ENCODE data around the gene GLUL.
"Not testable (repeated sequence)": the region's sequence is repeated elsewhere in the genome, so short reads cannot be mapped to it uniquely, and the experiment has no call there.

The GLUL gene

DNA sequence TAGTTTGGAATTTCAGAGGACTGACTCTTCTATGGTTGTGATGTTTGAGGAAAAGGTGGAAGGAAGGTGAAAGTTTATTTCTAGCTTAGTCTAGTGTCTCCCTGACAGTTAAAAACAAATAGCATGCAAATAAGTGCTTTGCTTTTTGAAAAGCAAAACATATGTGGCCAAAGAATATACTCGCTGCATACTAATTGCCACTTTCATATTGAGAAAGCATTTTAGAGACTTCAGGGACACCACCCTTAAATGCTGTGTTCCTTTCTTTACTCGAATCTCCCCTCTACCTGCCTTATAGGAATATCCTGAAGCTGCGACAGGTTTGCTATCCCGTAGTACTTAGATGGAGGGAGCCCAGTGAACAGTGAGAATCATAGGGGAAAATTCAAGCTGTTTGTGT lies 23.2 kb downstream of the GLUL start:
- no peak for DNase-seq (ENCODE audit: low spot score)

DNA sequence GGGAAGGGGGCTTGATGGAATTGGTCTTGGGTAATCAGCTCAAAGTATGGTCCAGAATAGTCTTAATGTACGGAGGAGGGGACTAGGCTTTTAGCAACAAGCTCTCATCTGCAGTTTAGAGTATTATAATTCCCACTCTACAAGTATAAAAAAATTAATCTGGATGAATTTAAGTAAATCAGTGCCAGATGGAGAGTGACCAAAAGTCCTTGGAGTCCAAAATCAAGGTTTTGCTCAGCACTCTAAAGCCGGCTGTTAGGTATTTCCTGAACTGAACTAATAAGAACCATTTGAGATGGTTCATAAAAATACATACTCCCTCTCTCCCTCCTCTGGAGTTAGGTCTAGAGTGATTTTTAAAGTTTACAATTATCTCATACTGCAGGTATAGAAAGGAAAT lies 23.7 kb downstream of the GLUL start:
- DNase-seq (ENCODE audit: low spot score): no peak

DNA sequence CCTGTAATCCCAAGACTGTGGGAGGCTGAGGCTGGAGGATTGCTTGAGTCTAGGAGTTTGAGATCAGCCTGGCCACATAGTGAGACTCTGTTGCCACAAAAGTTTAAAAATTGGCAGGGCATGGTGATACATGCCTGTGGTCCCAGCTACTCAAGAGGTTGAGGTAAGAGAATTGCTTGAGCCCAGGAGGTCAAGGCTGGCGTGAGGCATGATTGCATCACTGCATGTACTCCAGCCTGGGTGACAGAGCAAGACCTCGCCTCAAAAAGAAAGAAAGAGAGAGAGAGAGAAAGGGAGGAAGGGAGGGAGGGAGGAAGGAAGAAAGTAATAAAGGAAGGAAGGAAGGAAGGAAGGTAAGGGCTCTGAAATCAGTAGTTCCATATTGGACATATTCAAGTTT lies 25.0 kb downstream of the GLUL start:
- DNase-seq (ENCODE audit: low spot score): no peak

DNA sequence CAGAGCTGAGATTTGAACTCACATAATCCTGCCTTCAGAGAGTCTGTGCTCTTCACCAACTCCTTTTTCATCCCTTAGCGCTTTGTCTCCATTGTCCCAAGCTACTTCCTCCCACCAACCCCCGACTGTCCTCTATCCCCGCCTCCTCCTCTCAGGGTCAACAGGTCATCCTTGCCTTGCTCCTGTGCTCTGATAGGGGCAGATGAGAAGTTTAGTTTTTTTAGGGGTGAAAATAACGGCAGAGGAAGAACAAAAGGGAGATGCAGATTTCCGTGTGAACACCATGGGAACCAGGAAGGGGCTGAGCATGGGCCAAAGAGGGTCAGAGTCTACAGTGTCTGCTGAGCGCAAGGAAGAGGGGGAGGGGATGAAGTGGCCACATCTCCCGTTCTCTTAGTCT lies 31.9 kb downstream of the GLUL start:
- no peak for DNase-seq (ENCODE audit: low spot score)

DNA sequence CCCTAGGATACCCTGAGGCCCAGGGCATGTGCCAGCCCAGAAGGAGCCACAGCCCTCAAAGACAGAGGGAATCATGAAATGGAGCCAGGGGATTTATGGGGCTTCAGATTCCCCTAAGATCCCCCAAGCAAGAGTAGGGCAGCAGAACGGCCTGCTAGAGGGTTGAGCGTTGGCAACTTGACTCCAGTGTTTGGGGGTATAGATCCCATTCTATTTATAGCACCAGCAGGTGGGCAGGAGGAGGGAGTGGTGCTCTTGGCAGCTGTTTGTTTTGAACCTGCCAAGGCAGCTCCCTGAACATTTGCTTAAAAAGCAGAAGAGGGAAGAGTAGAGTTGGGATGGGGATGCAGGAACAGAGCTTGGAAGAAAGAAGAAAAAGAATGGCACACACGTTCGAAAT lies 33.7 kb downstream of the GLUL start:
- DNase-seq (ENCODE audit: low spot score): no peak

DNA sequence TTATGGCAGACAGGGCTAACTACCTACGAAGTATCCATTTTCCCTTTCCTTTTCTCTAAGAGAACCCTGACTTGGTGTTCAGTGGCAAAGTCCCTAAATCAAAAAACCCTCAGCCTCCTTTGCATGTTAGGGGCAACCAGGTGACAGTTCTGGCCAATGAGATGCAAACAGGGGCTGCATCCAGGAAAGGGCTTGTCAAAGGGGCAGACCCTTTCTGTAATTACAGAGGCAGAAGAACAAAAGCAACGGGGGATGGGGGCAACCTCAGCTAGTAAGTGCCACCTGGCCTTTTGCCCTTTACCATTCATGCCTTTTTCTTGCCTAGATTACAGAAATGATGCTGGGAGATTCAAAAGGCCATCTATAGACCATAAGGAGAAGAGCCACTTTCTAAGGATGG lies 34.4 kb downstream of the GLUL start:
- DNase-seq (ENCODE audit: low spot score): no peak

DNA sequence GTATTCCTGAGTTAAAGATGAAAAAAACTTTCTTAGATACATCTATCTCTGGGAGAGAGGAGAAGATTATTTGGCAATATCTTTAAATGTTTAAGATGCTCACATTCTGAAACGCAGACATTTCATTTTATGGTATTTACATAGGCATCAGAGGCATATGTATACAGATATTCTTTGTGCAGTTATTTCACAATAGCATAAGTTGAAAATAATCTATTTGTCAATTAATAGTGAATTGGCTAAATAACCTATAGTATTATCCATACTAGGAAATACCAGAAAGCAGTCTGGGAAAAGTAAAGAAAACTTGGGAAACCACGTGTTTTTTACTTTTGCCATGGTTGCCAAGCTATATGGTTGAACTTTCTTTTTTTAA lies 35.9 kb downstream of the GLUL start:
- DNase-seq (ENCODE audit: low spot score): no peak

DNA sequence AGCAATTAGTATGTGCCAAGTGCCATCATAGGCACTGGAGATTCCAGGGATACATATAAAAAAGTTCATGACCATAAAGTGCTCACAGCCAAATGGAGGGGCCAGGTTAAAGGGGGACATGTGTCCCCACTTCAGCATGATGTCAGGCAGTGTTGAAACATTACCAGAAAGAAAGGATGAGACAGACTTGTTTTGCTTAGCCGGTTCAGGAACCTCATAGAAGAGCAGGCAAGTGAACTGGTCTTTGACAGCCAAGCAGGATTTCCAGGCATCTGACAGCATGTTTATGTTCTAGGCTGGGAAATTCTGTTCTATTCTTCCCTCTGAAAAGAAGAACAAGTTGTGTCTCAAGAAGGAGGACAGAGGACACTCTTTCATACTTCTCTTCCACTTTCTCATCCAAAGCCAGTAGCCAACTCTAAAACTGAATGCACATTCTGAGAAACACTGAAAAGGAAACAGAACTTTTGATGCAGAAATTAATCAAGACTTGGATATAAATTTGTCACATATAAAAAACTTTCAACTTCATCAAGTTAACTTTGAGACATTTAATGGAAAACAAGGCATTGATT lies 39.7 kb downstream of the GLUL start:
- DNase-seq (ENCODE audit: low spot score): no peak

DNA sequence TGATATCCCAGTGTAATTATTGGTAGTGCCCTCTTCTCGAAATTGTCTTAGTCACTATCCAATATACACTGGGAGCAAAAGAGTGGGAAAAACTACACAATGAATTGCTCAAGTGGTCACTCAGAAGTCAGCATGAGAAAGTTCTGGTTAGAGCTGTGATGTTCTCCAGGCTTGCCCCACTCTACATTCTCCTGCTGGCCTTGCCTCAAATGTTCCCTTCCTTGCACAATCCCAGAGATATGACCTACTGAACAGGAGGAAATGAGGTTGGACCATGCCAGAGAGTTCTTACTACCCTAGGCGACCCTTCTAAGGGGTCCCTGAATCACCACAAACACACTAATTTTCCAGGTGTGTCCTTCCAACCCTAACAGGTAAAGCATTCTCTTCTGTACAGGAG lies 40.8 kb downstream of the GLUL start:
- no peak for DNase-seq (ENCODE audit: low spot score)

DNA sequence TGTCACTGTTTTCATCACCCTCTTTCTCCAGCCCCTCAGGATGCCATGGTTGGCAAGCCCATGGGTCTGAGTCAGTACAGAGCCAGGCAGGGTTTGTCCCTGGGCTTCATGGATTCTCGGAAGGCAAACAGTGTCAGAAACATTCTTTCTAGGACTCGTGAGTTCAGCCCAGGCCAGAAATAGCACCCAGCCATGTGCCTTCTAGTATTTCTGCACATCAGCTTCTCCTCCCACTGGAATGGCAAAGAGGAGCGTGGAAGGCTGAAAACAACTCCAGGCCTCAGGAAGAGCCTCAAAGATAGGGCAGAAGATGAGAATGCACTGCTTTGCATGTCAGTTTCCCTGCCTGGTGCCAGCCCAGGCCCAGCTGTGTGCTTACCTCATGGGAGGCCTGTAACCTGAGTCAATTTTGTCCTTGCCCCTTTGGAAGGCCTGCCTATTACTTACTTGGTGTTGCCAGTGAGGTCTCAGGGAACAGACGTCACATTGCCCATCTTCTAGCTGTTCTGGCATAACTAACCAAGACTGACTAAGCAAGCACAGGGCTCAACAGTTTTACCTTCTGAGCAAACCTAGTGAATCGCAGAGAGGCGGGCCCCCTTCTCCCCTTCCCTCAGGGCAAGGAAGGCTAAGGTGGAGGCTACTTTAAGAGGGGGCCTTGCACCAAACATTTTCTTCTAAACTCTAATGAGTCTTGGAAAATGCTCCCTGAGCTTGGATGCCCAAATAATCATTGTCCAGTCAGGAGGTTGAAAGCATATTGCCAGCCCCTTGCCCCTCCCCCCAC lies 42.4 kb downstream of the GLUL start:
- no peak for DNase-seq (ENCODE audit: low spot score)

DNA sequence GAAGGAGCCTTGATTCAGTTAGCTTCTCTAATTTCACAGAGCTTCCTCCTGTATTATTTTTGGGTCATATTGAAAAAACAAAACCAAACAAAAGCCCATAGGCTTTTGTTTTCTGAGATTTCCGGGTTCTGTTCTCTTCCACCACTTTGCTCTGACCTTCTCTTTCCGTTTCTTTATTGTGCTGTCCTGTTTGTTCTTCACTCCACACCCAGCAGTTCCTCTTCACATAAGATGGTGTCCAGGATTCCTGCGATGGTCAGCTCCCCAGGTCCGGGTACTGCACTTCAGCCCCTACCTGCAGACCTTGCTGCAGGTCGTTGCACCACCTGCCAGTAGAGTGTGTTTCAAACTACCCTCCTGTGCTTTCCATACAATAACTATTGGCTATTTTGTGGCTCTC lies 44.6 kb downstream of the GLUL start:
- DNase-seq (ENCODE audit: low spot score): no peak

DNA sequence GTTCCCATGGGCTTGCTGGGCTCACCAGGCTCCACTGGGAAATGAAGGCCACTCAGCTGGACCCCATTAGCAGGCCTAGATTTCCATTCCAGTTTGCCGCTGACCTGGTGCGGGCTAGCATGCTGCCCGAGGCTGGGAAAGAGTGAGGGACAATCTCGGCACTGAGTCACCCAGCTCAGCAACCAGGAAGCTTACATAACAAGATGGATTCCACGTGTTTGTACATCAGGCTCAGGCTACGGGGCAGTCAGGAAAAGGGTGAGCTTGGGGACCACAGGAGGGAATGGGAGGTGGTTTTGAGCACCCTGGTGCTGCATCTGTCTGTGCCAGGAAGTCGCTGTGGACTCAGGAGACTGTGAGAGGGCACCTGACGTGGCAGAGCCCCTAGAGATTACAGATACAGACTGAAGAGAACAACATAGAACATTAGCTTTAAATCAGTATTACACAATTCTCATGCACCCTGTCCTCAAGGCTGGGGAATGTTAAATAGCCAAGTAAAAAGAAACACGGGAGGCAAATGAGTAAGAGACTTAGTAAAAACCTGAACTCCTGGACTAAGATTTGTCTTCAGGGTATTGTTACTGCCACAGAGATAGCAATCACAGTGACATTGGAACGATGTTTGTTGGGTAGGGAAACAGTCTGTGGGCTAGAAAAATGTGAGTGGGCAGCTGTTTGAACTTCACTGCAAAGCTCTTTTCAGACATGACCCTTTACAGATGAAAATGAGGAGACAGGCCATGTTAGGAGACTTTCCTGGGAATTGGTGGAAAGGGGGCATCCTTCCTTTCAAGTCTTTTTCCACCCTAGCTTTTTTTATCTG lies 51.1 kb downstream of the GLUL start:
- no peak for DNase-seq (ENCODE audit: low spot score)

DNA sequence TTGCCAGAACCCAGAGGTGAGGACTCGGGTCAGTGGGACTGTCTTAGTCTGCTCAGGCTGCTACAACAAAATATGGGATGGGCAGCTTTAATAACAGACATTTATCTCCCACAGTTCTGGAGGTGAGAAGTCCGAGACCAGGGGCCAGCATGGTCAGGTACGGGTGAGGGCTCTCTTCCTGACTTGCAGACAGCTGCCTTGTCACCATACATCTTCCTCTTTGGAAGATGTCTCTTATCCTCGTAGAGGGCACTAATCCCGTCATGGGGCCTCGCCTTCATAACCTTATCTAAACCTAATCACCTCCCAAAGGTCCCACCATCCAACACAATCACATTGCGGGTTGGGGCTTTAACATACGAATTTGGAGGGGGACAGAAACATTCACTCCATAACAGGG lies 51.9 kb downstream of the GLUL start:
- no peak for DNase-seq (ENCODE audit: low spot score)

DNA sequence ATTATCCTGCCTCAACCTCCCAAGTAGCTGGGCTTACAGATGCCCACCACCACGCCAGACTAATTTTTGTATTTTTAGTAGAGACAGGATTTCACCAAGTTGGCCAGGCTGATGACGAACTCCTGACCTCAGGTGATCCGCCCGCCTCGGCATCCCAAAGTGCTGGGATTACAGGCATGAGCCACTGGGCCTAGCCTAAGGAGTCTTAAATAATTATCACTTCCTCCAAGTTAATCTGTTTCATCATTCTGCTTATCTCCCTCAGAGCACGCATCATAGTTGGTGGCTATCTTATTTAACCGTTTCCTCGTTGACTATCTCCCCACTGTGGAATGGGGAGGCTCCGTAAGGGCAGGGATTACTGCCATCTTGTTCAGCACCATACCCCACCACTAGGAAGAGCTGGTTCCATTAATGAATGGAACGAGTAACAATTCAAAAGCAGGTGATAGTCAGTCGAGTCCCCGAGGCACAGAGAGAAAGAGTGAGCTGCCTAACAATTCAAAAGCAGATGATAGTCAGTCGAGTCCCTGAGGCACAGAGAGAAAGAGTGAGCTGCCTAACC lies 52.7 kb downstream of the GLUL start:
- DNase-seq (ENCODE audit: low spot score): no peak

DNA sequence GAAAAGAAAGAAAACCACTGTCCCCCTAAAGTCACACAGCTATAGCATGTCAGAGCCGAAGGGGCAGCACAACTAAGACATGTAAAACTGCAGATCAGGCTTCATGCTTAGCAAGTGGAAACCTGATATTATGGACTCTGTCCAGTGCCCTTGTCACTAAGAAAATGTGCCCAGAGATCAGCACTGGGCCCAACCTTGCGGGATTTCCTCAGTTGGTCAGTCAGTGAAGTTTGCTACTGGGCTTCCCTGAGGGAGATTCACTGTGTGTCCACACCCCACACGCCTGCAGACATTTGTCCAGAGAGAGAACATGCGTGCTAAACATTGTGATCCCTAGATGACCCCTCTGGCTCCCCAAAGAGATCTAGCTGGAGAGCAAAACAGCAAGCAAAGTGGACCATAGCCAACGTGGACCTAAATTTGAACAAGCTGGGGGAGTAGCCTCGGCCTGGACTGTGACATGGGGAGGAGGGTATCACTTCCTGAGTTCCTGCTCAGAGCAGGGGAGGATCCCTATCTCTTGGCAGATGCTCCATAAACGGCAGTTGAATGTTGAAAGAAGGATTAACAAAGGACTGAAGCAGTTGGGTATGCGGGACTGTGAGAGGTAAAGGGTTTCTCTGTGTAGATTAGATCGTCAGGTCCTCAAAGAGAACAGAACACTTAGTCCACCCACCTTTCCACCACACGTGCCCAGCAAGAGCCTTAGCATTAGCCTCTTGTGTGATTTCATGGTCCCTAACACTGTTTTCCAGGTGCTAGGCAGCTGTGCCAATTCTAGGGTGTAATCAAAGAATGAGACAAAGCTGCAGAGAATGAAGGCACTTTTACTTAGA lies 53.6 kb downstream of the GLUL start:
- no peak for DNase-seq (ENCODE audit: low spot score)

DNA sequence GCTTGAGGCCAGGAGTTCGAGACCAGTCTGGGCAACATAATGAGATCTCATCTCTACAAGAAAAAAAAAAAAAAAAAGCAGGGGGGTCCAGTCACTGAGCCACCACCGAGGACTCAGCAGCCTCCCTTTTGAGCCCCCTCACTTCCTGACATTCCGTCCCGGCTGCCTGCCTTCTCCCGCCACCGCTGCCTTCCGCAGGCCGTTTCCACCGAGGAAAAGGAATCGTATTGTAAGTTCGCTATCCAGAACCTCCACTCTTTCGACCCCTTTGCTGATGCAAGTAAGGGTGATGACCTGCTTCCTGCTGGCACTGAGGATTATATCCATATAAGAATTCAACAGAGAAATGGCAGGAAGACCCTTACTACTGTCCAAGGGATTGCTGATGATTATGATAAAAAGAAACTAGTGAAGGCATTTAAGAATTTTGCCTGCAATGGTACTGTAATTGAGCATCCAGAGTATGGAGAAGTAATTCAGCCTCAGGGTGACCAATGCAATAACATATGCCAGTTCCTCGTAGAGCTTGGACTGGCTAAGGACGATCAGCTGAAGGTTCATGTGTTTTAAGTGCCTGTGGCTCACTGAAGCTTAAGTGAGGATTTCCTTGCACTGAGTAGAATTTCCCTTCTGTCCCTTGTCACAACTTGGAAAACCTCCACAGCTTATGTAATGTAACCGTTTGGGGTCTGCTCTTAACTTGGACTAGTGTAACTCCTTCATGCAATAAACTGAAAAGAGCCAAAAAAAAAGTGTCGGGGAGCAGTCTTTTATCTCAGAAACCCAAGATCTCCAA lies 55.6 kb downstream of the GLUL start:
- no peak for DNase-seq (ENCODE audit: low spot score)

DNA sequence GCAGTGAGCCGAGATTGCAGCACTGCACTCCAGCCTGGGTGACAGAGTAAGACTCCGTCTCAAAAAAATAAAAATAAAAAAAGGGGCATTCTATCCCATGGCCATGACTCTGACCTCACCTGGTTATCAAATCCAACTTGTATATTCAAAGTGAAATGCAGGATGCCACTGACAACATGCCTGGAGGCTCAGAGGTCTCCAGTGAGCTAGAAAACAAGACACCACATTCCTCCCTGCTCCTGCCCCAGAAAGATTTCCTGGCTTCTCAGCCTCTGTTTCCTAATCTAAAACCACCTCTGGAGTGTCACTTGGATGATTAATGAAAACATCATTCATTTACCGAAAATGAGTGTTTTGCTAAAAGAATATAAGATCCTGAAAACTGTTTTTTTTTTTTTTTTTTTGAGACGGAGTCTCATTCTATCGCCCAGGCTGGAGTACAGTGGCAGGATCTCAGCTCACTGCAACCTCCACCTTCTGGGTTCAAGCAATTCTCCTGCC lies 58.5 kb downstream of the GLUL start:
- DNase-seq (ENCODE audit: low spot score): not testable (repeated sequence)

DNA sequence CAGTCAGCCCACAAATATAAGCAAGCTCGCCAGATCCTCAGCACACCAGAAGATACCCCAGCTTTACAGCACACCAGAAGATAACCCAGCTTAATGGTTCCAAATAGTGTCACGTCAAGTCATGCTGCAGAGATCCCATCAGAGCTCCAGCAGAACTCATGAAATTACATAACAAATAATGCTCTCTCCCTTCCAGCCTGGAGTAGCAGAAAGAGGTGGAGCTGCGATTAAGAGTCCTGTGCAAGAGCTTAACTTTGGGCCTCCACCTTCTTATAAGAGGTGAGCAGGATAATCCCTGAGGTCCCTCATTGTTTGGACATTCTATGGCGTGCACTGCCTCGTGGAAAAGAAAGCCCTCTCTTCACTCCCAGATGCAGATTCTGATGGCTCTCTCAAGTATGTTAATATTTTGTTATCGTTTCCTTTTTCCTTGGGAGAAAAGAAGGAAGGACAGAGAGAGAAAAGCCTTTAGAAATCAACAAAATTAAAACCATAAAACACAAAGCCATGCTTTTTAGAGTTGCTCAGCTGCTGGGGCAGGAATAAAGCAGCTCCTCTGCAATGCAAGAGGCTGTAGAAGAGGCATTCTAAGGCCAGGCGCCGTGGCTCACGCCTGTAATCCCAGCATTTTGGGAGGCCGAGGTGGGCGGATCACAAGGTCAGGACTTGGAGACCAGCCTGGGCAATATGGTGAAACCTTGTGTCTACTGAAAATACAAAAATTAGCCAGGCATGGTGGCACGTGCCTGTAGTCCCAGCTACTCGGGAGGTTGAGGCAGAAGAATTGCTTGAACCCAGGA lies 59.1 kb downstream of the GLUL start:
- no peak for DNase-seq (ENCODE audit: low spot score)
